ENCODE measurements around the gene RAPGEF5.
"Not testable (repeated sequence)": the region's sequence is repeated elsewhere in the genome, so short reads cannot be mapped to it uniquely, and the experiment has no call there.

The RAPGEF5 gene

DNA sequence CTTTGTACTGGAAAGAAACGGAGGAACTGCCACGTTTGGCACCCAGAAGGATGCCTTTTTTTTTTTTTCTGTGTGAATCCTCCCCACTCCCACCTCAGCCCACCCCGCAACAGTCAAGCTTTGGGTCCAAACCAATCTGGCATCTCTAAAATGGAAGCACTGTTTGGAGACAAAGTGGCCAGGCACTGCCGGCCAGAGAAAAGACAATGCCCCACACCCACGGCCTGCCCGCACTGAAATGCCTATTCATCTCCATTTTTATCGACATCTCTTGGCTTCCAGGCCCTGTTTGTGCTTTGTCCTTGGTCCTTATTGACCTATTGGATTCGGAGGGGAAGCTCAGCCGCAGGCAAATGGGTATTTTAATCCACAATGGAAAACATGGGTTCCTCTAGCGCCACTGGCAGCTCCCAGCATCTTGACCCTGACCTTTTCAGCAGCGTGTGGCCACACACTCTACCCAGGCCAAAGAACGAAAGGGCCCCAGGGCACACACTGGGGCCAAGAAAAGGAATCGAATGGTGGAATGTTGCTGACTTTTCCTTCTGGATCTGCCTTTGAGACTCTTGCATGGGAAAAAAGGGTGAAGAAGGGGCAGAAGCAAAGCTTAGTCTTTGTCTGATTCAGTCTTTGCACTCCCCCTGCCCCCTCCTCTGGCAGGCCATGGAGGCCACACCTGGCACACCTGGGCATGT, 248.7 kb downstream of the RAPGEF5 start:
- Histone ChIP-seq H3K36me3 (ENCODE audit: insufficient read depth, insufficient read length, low read length) (no peaks in the 10 kb centered on the region), H3K4me1 (ENCODE audit: insufficient read depth, insufficient read length) (peaks cover 4% of the 10 kb centered on the region), H3K27me3 (ENCODE audit: insufficient read depth, insufficient read length) (no peaks in the 10 kb centered on the region), H3K4me3 (ENCODE audit: insufficient read length, low read depth) (no peak overlapping the region), H3K9me3 (ENCODE audit: insufficient read depth, low read length) (no peaks in the 10 kb centered on the region), H3K9ac (ENCODE audit: insufficient read length, low read depth) (no peak overlapping the region)
- no peak for TF ChIP-seq YY1 (IDR thresholded peaks at IDR 0.05; ENCODE audit: insufficient read depth, insufficient read length)
- TF ChIP-seq ZNF274 (IDR thresholded peaks at IDR 0.05; ENCODE audit: low read depth, low read length): no peak
- no peak for TF ChIP-seq SUZ12 (IDR thresholded peaks at IDR 0.05; ENCODE audit: extremely low read depth, insufficient read depth, insufficient read length)
- DNase-seq (ENCODE audit: low read depth, low spot score): no peak

GRCh38 chr7:22105550-22105949, 251.4 kb downstream of the RAPGEF5 start:
- Histone ChIP-seq H3K9me3 (ENCODE audit: insufficient read depth, low read length) (no peaks in the 10 kb centered on the region), H3K4me1 (ENCODE audit: insufficient read depth, insufficient read length) (peaks cover 4% of the 10 kb centered on the region), H3K27me3 (ENCODE audit: insufficient read depth, insufficient read length) (no peaks in the 10 kb centered on the region), H3K9ac (ENCODE audit: insufficient read length, low read depth) (no peak overlapping the region), H3K36me3 (ENCODE audit: insufficient read depth, insufficient read length, low read length) (no peaks in the 10 kb centered on the region), H3K4me3 (ENCODE audit: insufficient read length, low read depth) (no peak overlapping the region)
- no peak for DNase-seq (ENCODE audit: low read depth, low spot score)
- TF ChIP-seq ZNF274 (IDR thresholded peaks at IDR 0.05; ENCODE audit: low read depth, low read length) (no peak), YY1 (IDR thresholded peaks at IDR 0.05; ENCODE audit: insufficient read depth, insufficient read length) (no peak), SUZ12 (IDR thresholded peaks at IDR 0.05; ENCODE audit: extremely low read depth, insufficient read depth, insufficient read length) (no peak)

GRCh38 chr7:22094413-22095342, 262.3 kb downstream of the RAPGEF5 start:
- TF ChIP-seq YY1 (IDR thresholded peaks at IDR 0.05; ENCODE audit: insufficient read depth, insufficient read length): no peak
- TF ChIP-seq ZNF274 (IDR thresholded peaks at IDR 0.05; ENCODE audit: low read depth, low read length): no peak
- no peak for TF ChIP-seq SUZ12 (IDR thresholded peaks at IDR 0.05; ENCODE audit: extremely low read depth, insufficient read depth, insufficient read length)
- H3K9me3 ChIP-seq (ENCODE audit: insufficient read depth, low read length): peaks cover 11% of the 10 kb centered on the region; the same call in 1 of the 2 replicates
- H3K27me3 ChIP-seq (ENCODE audit: insufficient read depth, insufficient read length): no peaks in the 10 kb centered on the region
- no peak overlapping the region for H3K9ac ChIP-seq (ENCODE audit: insufficient read length, low read depth)
- H3K4me3 ChIP-seq (ENCODE audit: insufficient read length, low read depth): no peak overlapping the region
- H3K4me1 ChIP-seq (ENCODE audit: insufficient read depth, insufficient read length): peaks cover 2% of the 10 kb centered on the region
- no peak for DNase-seq (ENCODE audit: low read depth, low spot score)
- no peaks in the 10 kb centered on the region for H3K36me3 ChIP-seq (ENCODE audit: insufficient read depth, insufficient read length, low read length)

DNA sequence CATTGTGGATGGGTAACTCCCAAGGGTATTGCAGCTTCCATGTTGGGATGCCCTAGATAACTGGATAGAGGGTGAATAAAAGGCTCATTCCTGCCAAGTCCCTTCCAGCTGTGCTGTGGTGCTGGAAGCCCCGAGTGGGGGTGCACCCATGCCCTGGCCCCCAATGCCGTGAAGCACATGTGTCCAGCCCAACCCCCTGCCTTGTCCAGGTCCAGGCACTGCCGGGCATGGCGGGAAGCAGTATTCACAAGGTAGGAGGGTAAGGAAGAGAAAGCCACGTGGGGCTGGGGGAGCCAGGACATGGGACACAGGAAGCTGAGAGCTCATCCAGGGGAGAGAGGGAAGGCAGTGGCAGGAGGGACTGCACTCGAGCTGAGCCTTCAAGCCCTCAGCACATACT, 263.0 kb downstream of the RAPGEF5 start:
- H3K4me3 ChIP-seq (ENCODE audit: insufficient read length, low read depth): no peak overlapping the region
- no peak for DNase-seq (ENCODE audit: low read depth, low spot score)

DNA sequence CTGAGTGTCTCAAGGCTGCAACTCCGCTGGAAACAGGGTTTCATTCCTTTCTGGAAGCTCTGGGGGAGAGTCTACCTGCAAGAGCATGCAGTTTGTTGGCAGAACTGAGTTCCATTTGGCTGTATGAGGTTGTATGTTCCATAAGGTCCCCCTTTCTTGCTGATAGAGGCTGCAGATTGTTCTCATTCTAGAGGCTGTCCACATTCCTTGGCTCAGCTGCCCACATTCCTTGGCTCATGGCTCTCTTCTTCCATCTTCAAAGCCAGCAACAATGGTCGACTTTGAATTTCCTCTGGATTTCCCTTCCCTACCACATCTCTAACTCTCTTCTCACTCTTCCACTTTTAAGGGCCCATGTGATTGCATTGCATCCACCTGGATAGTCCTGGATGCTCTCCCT, 264.0 kb downstream of the RAPGEF5 start:
- Histone ChIP-seq H3K4me1 (ENCODE audit: insufficient read depth, insufficient read length) (peaks cover 2% of the 10 kb centered on the region), H3K9ac (ENCODE audit: insufficient read length, low read depth) (no peak overlapping the region), H3K27me3 (ENCODE audit: insufficient read depth, insufficient read length) (no peaks in the 10 kb centered on the region), H3K4me3 (ENCODE audit: insufficient read length, low read depth) (no peak overlapping the region), H3K36me3 (ENCODE audit: insufficient read depth, insufficient read length, low read length) (no peaks in the 10 kb centered on the region), H3K9me3 (ENCODE audit: insufficient read depth, low read length) (peaks cover 21% of the 10 kb centered on the region; the same call in 1 of the 2 replicates)
- TF ChIP-seq ZNF274 (IDR thresholded peaks at IDR 0.05; ENCODE audit: low read depth, low read length) (no peak), SUZ12 (IDR thresholded peaks at IDR 0.05; ENCODE audit: extremely low read depth, insufficient read depth, insufficient read length) (no peak), YY1 (IDR thresholded peaks at IDR 0.05; ENCODE audit: insufficient read depth, insufficient read length) (no peak)
- no peak for DNase-seq (ENCODE audit: low read depth, low spot score)

More for the DNA sequence above, 263.0 kb downstream of the RAPGEF5 start:
- TF ChIP-seq YY1 (IDR thresholded peaks at IDR 0.05; ENCODE audit: insufficient read depth, insufficient read length) (no peak), SUZ12 (IDR thresholded peaks at IDR 0.05; ENCODE audit: extremely low read depth, insufficient read depth, insufficient read length) (no peak), ZNF274 (IDR thresholded peaks at IDR 0.05; ENCODE audit: low read depth, low read length) (no peak)
- Histone ChIP-seq H3K9ac (ENCODE audit: insufficient read length, low read depth) (no peak overlapping the region), H3K4me1 (ENCODE audit: insufficient read depth, insufficient read length) (peaks cover 2% of the 10 kb centered on the region), H3K9me3 (ENCODE audit: insufficient read depth, low read length) (peaks cover 18% of the 10 kb centered on the region; the same call in 1 of the 2 replicates), H3K36me3 (ENCODE audit: insufficient read depth, insufficient read length, low read length) (no peaks in the 10 kb centered on the region), H3K27me3 (ENCODE audit: insufficient read depth, insufficient read length) (no peaks in the 10 kb centered on the region)

- H3K4me3 ChIP-seq (ENCODE audit: insufficient read length, low read depth); H3K4me1 ChIP-seq (ENCODE audit: insufficient read depth, insufficient read length); H3K9ac ChIP-seq (ENCODE audit: insufficient read length, low read depth); DNase-seq (ENCODE audit: low read depth, low spot score); H3K36me3 ChIP-seq (ENCODE audit: insufficient read depth, insufficient read length, low read length); H3K27me3 ChIP-seq (ENCODE audit: insufficient read depth, insufficient read length): not testable (repeated sequence)
- peaks cover 24% of the 10 kb centered on the region; the same call in 1 of the 2 replicates for H3K9me3 ChIP-seq (ENCODE audit: insufficient read depth, low read length)
Measured at GRCh38 chr7:22090958-22091525, 265.9 kb downstream of the RAPGEF5 start.

DNA sequence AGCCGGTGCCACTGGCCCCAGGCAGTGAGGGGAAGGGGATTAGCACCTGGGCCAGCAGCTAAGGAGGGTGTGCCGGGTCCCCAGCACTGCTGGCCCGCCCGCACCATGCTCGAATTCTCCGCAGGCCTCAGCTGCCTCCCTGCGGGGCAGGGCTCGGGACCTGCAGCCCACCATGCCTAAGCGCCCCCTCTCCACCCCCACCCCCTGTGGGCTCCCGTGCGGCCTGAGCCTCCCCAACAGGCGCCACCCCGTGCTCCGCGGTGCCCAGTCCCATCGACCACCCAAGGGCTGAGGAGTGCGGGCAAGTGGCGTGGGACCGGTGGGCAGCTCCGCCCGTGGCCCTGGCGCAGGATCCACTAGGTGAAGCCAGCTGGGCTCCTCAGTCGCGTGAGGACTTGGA, 266.4 kb downstream of the RAPGEF5 start:
- TF ChIP-seq SUZ12 (IDR thresholded peaks at IDR 0.05; ENCODE audit: extremely low read depth, insufficient read depth, insufficient read length) (no peak), ZNF274 (IDR thresholded peaks at IDR 0.05; ENCODE audit: low read depth, low read length) (no peak), YY1 (IDR thresholded peaks at IDR 0.05; ENCODE audit: insufficient read depth, insufficient read length) (no peak)
- no peak for DNase-seq (ENCODE audit: low read depth, low spot score)
- H3K36me3 ChIP-seq (ENCODE audit: insufficient read depth, insufficient read length, low read length): no peaks in the 10 kb centered on the region
- no peak overlapping the region for H3K4me3 ChIP-seq (ENCODE audit: insufficient read length, low read depth)
- H3K27me3 ChIP-seq (ENCODE audit: insufficient read depth, insufficient read length): no peaks in the 10 kb centered on the region
- no peaks in the 10 kb centered on the region for H3K4me1 ChIP-seq (ENCODE audit: insufficient read depth, insufficient read length)
- H3K9ac ChIP-seq (ENCODE audit: insufficient read length, low read depth): no peak overlapping the region
- H3K9me3 ChIP-seq (ENCODE audit: insufficient read depth, low read length): peaks cover 30% of the 10 kb centered on the region; the same call in 1 of the 2 replicates

Measured in NT2/D1 (cell line).